ENCODE measurements around the gene KNDC1.

DNA sequence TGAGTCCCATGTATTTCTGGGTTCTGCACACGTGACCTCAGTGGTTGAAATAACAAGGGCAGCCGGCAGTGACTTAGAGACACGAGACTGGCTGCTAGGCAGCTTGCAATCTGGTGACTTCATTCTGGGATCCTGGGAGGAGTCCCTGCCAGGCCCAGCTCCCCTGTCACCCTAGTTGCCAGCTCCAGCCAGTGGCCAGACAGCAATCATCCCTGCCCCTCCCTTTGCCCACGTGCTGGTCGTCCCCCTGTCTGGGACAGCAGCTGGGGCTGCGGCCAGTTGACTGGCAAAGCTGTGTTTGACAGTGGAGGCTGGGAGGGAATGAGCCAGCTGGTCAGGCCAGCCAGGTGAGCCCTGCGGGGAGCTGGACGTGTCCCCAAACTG, 42.3 kb upstream of the KNDC1 start:
- TF ChIP-seq, protein P1, sequence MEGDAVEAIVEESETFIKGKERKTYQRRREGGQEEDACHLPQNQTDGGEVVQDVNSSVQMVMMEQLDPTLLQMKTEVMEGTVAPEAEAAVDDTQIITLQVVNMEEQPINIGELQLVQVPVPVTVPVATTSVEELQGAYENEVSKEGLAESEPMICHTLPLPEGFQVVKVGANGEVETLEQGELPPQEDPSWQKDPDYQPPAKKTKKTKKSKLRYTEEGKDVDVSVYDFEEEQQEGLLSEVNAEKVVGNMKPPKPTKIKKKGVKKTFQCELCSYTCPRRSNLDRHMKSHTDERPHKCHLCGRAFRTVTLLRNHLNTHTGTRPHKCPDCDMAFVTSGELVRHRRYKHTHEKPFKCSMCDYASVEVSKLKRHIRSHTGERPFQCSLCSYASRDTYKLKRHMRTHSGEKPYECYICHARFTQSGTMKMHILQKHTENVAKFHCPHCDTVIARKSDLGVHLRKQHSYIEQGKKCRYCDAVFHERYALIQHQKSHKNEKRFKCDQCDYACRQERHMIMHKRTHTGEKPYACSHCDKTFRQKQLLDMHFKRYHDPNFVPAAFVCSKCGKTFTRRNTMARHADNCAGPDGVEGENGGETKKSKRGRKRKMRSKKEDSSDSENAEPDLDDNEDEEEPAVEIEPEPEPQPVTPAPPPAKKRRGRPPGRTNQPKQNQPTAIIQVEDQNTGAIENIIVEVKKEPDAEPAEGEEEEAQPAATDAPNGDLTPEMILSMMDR (IDR thresholded peaks at IDR 0.05 in 8 of 11, conservative IDR thresholded peaks at IDR 0.05 in 3 of 11): no peak
- TF ChIP-seq POLR2A (IDR thresholded peaks at IDR 0.05): no peak
- TF ChIP-seq POLR2AphosphoS5 (IDR thresholded peaks at IDR 0.05): no peak
